Lung microvascular endothelial cell (primary cell): ENCODE data around the gene ADAMTSL2. TPM values are rescaled to one million over a fixed set of nuclear protein-coding genes. Genes with fewer than 3 reads are reported as not detected.

Experiments
- DNase-seq, 2 donors: peaks; one replicate each; pipeline versions ENCODE4 v3.0.0 to v3.0.0-alpha.2; 2010; ENCODE audit warnings: low read depth in 2 of 2
- total RNA-seq: library from RNA; depleted of rRNA; stranded (reverse); fragments of >200 nt; gene quantifications from 2 replicates; pipeline ENCODE4 v1.2.1, GENCODE V29; 2014

Gene ADAMTSL2
- total RNA-seq, 1 donor from 2014 or later, result under 0.01 TPM

DNA sequence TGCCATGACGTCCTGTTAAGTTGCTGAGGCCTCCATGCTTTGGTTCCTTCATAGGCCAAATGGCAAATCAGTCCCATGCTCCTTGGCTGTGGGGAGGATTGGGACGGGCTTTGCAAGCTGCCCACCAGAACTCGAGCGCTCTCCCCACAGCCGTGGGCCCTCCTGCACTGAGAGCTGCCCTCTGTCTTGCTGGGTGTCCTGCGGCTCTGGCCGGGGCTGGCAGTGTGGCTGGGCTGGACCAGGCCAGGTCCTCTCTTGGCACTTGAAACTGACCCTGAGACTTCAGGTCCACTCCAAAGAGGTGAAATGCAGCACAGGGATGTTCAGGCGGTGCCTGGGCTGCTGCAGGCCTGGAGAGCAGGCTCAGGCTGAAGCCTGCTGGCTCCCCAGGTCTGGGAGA lies 16.8 kb upstream of the ADAMTSL2 start:
- no peak for DNase-seq

- no peak for DNase-seq
Measured at GRCh38 chr9:133518200-133518599, 16.3 kb upstream of the ADAMTSL2 start.

- DNase-seq, result no peak
Measured at GRCh38 chr9:133518706-133519449, 15.6 kb upstream of the ADAMTSL2 start.

- no peak for DNase-seq
Measured at GRCh38 chr9:133519693-133520092, 14.8 kb upstream of the ADAMTSL2 start.

DNA sequence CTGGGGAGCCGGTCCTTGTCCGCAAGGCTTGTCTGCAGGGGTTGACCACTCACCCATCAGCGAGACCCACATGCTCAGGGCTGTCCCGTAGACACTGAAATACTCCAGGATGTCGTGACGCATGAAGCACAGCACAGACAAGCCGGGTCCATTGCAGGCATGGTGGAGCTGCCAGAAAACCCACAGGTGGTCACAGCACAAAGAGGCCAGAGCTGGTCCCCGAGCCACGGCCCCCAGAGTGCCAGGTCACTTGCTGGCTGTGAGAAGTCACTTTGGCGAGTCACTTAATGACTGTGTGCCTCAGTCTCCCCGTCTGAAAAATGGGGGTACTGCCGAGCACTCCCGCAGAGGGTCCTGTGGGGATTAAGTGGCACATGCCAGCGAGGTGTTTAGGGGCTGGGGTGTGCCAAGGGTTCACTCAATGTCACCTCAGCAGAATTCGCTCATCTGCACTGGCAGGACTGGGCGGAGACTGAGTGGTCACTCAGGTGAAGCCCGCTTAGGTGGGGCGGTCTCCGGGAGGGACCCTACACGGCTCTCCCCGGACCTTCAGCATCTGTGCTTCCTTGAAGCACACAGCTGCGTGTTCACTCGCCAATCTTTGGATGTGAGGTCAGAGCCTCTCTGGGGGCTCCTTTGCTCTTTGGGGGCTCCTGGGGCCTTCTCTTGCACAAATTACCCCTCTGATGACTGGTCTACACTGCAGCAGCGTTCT lies 14.2 kb upstream of the ADAMTSL2 start:
- no peak for DNase-seq

- DNase-seq, result no peak
Measured at GRCh38 chr9:133521122-133522072, 13.1 kb upstream of the ADAMTSL2 start.

DNA sequence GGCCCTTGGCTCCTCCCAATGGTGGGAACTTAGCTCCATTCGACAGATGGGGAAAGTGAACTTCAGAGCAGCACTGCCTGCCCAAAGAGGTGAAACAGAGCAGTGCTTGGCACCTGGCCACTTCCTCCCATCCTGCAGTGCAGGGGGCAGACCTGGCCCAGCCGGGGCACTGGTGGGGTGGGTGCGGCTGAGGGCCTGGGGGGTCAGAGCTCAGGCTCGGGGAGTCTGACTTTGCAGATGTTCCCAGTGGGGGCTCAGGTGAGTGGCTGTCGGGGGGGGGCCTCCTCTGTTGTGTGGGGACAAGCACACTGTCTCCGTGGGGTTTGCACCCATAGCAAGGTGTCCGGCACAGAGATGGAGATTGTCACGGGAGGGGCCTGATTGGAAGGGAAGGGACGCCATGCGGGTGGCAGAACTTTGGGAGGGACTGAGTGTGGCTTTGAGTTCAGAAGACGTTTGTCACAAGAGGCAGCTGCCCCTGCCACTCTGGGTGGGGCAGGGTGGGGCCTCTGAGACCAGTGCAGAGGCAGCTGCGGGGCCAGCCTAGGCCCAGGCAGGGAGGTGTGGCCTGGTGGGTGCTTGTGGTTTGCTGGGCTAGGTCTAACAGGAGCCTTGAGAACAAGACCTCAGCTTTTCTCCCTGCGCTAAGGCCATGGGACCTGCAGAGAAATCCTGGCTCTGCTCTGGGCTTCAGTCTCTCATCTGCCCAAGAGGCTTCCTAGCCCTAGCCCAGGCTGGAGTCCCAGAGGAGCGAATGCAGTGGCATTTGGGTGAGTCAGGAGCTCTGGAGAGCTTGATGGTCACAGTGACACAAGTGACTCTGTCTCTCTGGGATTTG lies 12.2 kb upstream of the ADAMTSL2 start:
- DNase-seq, result no peak

DNA sequence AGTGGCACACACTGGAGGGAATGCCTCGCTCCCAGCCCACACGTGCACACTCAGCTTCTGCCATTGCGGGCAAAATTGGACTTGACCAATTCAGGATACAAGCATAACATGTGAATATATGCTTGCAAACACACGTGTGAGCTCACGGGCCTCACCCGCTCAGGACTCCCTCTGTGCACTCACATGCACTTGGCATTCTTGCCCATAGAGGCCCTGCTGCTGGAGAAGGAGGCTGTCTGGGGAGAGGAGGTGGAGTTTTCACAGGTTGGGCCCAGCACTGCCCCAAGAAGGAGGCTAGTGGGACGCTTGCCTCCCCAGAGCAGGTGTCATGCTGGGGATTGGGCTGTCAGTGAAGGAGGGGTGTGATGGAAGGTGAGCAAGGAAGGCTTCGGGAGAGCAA lies 11.4 kb upstream of the ADAMTSL2 start:
- no peak for DNase-seq

DNA sequence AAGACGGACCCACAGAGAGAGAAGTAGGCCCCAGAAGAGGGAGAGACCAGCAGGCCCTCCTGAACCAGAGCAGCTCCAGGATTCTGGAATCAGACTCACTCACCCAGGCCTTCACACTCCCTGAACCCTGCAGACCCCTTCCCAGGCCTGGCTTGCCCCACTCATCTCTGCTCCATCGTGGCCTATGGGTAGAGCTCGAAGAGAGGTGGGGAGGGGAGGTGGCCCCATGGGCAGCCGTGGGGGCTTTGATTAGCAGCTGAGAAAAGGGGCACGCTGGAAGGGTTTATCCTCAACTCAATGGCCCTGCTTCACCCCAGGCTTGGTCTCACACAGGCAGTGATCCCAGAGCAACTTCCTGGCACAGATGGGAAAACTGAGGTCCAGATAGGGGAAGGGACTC lies 10.4 kb upstream of the ADAMTSL2 start:
- no peak for DNase-seq

- no peak for DNase-seq
Measured at GRCh38 chr9:133524679-133525228, 9.8 kb upstream of the ADAMTSL2 start, which contains the start of gene MYMK. Gene MYMK (minus strand): TSS chr9:133524959. CDS start chr9:133524844, 115 bp downstream.

GRCh38 chr9:133525677-133526076 lies 8.8 kb upstream of the ADAMTSL2 start:
- DNase-seq, result no peak

DNA sequence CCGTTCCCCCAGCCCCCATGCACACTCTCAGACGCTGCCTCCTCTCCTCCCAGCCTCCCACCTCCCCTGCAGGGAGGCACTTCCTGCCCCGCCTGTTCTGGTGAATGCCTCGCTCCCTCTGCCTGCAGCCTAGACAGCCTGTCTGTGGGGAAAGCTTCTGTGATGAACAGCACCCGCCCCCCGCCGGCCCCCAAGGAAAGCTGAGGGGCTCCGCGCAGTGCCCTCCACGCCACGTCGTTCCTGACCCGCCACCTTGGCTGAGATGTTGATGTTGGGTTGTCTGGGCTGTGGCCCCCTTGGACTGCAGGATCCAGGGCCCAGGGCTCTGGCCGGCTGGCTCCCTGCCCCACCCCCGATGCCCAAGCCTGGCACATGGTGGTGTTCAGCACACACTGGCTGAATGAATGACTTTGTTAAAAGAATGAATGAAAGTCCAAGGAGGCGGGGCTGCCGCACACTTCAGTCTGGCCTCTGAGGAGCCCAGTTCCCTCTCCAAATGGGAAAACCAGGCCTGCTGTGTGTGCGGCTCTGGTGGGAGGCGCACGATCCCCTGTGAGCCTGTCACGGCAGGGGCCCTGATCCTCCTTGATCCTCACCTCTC lies 7.7 kb upstream of the ADAMTSL2 start:
- DNase-seq, result no peak

DNA sequence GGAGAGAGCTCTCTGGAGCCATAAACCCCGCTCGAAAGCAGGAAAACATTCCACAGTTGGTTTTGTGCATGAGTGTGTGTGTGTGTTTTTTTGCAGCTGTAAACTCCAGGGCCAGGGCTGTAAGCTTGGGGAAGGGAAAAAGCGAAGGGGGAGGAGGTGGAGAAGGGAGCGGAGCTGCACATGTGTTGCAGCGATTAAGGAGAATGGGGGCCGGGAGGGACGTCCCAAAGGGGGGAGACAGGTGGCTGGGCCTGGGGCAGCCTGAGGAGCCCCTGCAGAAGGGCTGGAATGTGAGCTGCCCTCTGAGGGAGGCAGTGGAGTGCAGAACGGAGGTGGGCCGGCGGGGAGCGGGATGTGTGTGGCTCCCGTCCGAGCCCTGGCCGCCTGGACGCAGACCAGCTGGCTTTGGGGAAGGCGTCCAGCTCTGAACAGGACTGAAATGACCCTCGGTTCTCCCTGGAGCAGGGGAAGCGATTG lies 7.0 kb upstream of the ADAMTSL2 start:
- DNase-seq, result no peak

DNA sequence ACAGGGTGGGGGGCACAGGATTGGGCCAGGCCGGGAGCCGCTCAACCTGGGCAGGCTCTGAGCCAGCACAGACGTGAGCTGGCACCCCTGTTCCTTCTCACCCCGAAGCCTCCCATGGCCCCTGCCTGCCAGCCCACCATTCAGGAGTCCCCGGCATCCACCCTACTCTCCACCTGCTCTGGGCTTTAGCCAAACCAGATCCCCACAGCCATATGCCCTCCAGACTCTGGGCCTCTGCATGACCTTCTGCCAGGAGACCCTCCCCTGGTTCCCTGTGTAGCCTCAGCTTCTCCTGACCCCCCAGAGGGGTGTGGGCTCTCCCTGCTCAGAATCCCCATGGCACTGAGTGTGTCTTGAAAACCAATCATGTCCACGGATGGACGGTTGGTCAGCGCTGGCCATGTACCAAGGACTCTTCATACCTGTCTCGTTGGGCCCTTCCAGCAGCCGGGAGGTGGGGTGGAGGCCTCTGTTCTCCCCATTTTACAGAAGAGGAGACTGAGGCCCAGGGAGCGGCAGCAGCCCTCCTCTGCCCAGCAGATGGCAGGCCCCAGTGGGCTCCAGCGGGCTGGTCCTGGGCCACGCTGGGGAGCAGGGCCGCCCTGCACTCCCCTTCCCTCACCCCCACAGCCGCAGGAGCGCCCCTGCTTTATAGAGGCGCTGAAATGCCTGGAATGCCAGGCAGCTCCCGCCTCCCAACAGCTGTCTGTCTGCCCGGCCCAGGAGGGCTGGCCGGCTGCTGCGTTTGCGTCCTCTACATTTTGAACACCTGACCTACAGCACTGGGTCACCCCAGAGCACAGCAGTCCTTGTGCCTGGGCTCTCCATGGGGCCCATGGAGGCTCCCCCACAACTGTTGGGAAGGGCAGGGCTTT lies 6.3 kb upstream of the ADAMTSL2 start:
- DNase-seq, result no peak

DNA sequence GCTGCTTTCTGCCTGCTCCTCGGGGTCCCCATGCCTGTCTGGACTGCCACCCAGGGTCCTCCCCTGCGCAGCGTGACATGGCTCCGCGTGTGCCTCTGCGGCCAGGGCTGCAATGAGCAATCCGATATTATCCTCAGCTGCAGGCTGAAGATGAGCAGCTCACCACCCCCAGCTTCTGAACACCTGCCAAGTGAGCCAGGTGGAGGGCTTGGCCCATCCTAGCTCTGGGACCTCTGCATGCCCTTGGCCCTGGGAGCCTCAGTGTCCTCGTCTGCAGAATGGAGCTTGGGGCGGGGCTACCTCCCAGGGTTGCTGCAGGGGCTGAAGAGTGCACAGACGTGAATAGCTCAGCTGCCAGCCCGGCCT lies 5.6 kb upstream of the ADAMTSL2 start:
- DNase-seq, result no peak

- DNase-seq, result no peak
Measured at GRCh38 chr9:133529457-133529856, 5.0 kb upstream of the ADAMTSL2 start.

GRCh38 chr9:133529874-133530273 lies 4.6 kb upstream of the ADAMTSL2 start:
- no peak for DNase-seq

DNA sequence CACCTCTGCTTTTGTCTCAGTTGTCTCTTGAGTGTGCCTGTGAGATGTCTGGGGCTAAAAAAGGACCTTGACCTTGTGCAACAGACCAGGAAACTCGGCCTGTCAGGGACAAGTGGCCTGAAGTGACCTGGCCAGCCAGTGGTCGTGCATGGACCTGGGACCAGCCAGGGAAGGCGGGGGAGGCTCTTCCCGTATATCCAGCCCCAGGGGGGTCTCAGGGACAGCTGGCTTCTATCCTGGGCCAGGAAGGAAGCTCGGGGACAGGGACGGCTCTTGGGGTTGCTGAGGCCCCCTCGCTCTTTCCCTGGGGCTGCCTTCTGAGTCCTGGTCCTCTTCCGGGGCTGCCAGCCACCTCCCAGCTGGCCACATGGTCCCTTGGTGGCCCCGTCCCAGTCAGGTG lies 3.2 kb upstream of the ADAMTSL2 start:
- no peak for DNase-seq
